NCI-H774 (cell line): ENCODE measurements around the gene TEX50.
"Not testable (repeated sequence)": the region's sequence is repeated elsewhere in the genome, so short reads cannot be mapped to it uniquely, and the experiment has no call there.

Experiments used
- DNase-seq: peaks from one replicate; lab custom pipeline; 2025; lab: John Stamatoyannopoulos, UW

TEX50 gene, protein sequence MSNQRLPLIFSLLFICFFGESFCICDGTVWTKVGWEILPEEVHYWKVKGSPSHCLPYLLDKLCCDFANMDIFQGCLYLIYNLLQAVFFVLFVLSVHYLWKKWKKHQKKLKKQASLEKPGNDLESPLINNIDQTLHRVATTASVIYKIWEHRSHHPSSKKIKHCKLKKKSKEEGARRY

DNA sequence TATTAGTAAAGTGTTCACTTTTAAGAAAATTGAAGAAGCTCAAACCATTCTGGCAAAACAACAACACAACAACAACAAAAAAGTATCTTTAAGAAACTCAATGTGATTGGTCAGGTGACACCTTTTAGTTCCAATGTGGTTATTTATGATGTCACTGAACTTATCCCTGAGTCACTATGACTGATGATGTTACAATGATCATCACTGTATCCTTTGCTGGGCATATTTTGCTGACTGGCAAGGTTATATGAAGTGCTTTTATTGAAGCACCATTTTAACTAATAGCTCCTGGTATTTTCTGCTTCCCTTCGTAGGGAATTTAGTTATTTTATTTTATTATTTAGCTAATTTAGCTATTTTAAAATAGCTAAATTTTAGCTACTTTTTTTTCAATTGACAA, at the start of gene TEX50:
TSS of gene TEX50 (plus strand) at position 223 of the 400 bp plus-strand sequence. CDS start 184 bp downstream, outside the sequence.
- DNase-seq: no peak

DNA sequence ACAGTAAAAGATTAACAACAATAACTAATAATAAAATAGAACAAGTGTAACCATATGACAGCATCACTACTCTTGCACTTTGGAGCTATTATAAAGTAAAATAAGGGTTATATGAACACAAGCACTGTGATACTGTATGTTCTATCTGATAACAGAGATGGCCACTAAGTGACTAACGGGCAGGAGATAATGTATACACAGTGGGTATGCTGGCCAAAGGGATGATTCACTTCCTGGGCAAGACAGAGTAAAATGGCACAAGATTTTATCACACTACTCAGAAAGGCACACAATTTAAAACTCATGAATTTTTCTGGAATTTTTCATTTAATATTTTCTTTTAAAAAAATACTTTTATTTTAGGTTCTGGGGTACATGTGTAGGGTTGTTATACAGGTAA, 44.6 kb upstream of the TEX50 start:
- DNase-seq: no peak

DNA sequence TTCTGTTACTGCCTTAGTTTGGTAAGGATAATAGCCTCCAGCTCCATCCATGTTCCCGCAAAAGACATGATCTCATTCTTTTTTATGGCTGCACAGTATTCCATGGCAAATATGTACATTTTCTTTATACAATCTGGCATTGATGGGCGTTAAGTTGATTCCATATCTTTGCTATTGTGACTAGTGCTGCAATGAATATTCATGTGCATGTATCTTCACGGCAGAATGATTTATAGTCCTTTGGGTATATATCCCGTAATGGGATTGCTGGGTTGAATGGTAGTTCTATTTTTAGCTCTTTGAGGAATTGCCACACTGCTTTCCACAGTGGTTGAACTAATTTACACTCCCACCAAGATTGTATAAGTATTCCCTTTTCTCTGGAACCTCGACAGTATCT, 44.0 kb upstream of the TEX50 start:
- DNase-seq: not testable (repeated sequence)

DNA sequence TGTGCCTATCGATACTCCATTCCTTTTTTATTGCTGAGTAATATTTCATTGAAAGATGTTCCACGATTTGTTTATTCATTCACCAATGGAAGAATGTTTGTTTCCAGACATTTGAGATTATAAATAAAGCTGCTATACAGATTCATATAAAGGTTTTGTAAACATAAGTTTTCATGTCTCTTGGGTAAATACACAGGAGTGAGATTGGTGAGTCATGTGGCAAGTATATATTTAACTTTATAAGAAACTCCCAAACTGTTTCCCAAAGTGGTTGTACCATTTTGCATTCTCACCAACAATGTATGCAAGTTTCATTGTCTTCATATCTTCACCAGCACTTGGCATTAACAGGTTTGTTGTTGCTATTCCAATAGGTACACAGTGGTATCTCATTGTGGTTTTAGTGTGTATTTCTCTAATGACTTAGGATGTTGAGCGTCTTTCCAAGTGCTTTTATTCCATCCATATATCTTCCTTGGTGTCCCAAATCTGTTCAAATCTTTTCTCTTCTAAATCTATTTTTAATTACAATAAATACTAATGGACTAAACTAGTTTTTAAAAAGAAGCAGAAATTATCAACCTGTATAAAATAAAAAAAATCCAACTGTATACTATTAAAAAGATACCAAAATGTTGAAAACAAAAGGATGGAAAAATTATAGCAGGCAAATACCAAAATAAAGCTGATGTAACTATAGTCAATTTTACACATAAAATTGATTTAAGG, 38.9 kb upstream of the TEX50 start:
- no peak for DNase-seq

DNA sequence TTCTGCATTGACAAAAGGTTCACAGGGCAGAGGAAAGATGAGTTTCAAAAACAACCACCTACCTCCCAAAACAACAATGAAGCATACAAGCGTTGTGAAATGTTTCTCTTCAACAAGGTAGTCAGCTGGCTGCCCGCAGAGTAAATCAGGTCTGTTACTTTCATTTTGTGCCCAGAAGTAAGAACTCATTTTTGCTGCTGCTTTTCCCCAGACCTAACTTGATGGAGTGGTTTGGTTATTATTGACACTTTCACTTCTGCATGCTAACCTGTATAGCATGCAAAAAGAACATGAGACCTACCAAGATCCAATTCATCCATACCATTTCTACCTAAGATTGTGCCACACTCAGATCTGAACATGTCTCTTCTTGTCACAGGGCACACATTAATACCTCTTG, 33.5 kb upstream of the TEX50 start:
- DNase-seq: no peak

DNA sequence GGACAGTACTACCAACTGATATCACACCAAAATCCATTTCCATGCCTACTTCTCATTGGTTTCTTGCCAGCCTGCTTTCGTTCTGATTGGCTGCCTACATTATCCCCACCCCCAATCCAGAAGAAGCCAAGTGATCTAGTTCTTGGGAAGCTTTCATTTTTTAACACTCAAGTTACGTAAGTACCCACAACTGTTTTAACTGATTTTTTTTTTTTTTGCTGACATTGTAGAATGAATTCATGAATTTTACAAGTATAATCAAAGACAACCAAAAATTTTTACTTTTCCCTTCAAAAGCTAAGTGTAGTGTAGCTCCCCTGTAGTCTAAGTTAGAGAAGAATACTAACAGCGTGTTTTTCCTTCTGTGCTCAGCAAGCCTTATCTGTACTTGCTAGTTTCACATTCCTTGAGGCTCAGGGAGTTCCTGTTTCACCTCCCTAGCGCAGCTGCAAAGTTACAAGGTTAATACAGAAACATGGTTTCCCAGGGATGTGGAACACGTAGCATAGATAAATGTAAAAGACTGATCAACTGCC, 32.0 kb upstream of the TEX50 start, which contains the start of gene SLC9C2:
TSS of gene SLC9C2 (minus strand) at position 17 of the 536 bp plus-strand sequence. CDS start 1,296 bp downstream, outside the sequence.
- no peak for DNase-seq

DNA sequence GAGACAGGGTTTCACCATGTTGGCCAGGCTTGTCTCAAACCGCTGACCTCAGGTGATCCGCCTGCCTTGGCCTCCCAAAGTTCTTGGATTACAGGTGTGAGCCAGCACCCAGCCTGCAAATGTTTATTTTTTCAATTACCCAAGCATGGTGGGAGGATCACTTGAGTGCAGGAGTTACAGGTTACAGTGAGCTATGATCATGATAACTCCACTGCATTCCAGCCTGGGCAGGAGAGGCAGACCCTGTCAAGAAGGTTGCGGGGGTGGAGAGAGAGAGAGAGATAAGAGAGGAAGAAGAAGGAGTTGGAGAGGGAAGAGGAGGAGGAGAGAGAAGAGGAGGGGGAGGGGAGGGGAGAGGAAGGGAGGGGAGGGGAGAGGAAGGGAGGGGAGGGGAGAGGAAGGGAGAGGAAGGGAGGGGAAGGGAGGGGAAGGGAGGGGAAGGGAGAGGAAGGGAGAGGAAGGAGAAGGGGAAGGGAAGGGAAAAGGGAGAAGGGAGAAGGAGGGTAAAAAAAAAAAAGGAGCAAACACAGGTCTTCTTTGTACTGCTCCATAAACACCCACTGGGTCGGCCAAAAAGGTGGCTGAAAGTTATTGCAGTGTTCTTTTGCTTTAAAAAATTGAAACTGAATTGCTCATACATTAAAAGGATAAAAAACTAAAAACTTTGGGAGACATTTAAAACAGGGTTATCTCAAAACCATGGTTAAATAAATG, 26.5 kb upstream of the TEX50 start:
- DNase-seq: no peak

DNA sequence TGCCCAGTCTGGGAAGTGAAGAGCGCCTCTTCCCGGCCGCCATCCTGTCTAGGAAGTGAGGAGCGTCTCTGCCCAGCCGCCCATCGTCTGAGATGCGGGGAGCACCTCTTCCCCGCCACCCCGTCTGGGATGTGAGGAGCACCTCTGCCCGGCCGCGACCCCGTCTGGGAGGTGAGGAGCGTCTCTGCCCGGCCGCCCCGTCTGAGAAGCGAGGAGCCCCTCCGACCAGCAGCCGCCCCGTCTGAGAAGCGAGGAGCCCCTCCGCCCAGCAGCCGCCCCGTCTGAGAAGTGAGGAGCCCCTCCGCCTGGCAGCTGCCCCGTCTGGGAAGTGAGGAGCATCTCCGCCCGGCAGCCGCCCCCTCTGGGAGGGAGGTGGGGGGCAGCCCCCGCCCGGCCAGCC, 22.1 kb upstream of the TEX50 start:
- DNase-seq: not testable (repeated sequence)

DNA sequence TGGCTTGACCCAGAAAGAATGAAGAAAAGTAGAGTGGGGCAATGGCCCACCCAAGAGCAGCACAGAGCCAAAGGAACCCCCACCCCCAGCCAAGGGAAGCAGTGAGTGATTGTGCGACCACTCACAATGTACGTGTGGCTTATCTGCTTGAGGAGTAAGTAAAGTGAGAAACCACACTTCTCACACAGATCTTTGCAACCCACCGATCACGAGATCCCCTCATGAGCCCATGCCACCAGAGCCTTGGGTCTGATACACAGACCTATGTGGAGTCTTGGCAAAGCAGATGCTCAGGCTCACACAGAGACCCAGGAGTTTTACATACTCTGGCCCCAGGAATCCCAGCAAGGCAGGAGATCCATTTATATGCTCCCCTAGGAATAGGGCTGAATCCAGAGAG, 18.3 kb upstream of the TEX50 start:
- DNase-seq: no peak

DNA sequence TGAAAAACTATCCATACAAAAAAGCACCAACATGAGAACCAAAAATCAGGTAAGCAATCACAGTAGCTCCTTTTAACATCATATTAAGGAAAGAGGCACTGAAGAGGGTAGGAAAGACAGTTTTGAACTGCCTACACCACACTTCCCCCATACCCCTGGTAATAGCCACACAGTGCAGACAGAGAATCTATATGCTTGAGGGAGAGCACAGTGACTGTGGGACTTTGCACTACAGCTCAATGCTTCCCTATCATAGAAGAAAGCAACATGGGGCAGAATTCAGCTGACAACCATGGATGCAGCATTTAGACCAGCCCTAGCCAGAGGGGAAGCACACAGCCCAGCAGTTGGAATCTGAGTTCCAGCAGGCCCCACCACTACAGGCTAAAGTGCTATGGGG, 7.9 kb upstream of the TEX50 start:
- DNase-seq: no peak

DNA sequence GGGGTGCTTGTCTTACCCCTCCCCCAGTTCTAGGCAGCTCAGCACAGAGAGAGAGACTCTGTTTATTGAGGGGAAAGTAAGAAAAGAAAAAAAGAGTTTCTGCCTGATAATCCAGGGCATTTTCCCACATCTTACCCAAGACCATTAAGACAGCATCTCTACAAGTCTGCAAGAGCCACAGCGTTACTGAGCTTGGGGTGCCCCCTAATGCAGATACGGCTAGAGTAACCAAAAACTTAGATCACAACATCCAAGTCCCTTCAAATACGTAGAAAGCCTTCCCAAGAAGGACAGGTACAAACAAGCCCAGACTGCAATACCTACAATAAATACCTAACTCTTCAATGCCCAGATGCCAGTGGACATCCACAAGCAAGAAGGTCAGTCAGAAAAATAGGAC, 6.2 kb upstream of the TEX50 start:
- DNase-seq: no peak

DNA sequence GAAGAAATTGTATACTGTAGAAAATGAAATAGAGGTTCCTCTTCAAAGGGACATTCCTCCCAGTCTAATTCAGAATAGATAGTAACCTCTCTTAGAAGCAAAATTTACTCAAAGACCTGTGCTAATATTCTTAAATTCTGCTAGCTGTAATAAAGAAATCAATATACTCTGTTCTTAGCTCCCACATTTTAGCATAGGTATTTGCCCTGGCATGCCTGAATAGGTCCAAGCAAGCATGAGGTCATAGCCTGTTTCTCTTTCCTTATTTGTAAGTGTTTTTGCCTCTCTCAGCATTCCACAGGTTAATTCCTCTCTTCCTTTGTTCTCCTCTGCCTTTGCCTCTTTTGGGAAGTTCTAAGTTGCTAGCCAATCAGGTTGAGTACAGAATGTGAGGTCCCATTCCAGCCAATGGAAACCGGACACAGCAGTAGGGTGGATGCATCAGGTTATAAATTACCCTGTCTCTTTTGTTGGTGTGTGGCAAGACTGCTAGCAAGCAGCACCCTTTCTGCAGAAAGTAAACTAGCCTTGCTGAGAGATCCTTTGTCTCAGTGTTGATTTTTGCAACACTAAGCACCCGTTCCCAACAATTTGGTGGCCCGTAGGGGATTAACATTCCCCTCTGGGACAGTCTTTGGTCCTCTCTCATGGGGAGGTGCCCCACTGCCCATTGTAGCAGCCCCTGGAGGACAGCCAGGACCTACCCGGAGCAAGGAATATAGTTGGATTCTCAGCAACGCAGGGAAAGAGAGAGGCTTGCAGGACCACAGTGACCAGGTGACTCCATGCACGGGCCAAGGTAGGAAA, 2.3 kb downstream of the TEX50 start:
- not testable (repeated sequence) for DNase-seq

DNA sequence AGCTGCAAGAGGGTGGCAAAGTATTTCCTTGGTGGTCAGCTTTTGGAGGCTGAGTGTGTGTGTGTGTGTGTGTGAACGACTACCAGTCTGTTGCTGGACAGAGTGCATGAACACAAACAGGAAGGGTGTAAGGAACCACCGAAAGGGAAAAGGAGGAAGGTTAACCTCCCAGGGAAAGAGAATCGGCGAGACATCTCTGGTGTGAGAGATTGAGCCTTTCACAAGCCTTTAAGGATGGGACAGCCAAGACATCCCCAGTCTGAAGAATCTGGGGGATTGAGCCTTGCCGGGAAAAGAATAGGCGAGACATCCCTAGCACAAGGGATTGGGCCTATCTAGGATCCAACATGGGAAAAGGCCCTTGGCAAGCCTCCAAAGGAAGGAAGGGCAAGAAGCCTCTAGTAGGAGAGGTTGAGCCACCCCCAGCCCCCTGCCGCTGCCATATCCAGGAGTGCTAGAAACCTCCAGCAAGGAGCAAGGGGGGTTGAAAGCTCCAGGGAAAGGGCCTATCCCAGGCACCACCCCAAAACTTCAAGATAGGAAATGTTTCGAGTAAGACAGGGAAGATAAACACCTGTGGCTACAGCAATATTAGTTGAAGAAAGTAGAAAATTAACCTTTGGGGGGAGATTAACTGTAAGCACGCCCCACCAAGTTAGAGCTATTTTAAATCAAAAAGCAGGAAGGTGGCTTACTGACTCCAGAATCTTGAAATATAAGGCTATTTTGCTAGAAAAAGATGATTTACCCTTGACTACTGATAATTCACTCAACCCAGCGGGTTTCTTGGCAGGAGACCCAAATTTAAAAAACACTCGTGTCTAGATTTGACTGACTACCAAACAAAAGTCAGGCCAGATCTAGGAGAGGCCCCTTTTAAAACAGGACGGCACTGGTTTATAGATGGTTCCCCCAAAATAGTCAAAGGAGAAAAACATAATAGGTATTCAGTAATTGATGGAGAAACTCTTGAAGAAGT, 3.2 kb downstream of the TEX50 start:
- no peak for DNase-seq

DNA sequence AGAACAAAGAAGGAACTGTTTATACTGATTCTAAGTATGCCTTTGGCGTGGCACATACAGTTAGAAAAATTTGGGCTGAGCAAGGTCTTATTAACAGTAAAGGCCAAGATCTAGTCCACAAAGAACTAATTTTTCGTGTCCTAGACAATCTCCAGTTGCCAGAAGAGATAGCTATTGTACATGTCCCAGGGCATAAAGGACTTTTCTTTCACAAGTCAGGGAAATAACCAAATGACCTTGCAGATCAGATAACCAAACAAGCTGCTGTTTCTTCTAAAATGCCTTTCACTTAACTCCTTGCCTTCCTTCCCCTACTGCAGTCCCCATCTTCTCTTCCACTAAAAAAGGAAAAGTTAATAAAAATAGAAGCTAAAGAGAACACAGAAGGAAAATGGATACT, 4.0 kb downstream of the TEX50 start:
- no peak for DNase-seq

DNA sequence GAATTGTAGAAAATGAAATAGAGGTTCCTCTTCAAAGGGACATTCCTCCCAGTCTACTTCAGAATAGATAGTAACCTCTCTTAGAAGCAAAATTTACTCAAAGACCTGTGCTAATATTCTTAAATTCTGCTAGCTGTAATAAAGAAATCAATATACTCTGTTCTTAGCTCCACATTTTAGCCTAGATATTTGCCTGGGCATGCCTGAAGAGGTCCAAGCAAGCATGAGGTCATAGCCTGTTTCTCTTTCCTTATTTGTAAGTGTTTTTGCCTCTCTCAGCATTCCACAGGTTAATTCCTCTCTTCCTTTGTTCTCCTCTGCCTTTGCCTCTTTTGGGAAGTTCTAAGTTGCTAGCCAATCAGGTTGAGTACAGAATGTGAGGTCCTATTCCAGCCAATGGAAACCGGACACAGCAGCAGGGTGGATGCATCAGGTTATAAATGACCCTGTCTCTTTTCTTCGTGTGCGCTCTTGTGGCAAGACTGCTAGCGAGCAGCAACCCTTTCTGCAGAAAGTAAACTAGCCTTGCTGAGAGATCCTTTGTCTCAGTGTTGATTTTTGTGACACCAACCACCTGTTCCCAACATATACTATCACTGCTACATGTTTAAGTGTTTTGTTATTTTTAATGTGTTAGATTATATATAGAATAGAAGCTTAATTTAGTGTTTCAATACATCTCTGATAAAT, 7.5 kb downstream of the TEX50 start:
- DNase-seq: not testable (repeated sequence)

DNA sequence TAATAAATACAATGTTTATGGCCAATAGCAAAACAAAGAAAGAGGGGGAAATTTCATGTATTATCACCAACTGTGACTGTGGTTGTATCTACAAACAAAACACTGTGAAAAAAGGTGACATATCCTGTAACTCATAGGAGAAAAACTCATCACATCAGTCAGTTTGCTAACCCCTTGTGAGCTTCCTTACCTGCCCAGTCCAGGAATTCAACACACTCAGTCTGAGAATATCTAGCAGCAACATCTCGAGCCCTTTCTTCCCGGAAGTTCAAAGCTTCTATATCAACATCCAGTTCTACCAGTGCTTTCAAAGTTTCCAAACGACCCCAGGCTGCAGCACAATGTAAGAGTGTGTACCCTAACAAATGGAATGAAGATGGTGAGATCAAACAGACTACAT, 11.5 kb downstream of the TEX50 start:
- DNase-seq: no peak

DNA sequence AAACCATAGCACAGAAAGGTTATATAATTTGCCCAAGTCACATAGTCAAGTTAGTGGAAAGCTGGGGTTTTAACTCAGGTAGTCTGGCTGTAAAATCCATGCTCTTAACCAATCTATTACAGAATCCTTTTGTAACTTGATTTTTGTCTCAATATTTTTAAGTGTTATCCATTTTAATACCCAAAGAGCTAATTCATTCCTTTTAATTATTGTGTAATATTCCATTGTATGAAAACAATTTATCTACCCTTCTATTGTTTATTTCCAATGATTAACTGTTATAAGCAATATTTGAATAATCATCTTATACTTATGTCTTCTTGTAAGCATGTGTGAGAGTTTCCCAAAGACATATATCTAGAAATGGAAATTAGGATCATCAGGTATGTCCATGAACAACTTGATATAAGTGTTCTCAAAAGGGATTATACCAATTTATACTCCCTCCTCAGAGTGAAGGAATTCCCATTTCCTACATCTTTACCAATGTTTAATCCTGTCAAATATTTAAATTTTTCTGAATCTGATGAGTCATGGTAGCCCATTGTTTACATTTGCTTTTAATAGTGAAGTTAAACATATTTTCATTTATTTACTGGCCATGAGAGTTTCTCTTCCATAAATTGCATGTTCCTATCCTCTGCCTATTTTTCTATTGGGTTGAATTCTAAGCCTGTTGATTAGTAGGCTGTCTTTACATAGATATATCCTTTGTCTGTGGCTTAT, 13.9 kb downstream of the TEX50 start:
- DNase-seq: no peak

DNA sequence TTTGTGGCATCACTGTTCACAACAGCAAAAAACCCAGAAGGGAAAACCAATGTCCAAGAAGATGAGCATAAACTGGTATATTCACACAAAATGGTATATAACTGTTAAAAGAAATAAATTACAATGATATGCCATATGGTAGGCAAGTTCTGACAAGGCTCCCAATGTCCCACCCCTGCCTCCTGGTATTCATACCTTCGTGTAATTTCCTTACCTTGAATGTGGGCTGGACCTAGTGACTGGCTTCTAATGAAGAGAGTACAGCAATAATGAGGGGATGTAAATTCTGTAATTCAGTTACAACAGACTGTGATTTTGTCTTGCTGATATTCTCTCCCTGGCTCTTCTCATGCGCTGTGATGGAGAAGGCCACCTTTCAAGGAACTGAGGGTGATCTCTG, 25.2 kb downstream of the TEX50 start:
- DNase-seq: no peak

DNA sequence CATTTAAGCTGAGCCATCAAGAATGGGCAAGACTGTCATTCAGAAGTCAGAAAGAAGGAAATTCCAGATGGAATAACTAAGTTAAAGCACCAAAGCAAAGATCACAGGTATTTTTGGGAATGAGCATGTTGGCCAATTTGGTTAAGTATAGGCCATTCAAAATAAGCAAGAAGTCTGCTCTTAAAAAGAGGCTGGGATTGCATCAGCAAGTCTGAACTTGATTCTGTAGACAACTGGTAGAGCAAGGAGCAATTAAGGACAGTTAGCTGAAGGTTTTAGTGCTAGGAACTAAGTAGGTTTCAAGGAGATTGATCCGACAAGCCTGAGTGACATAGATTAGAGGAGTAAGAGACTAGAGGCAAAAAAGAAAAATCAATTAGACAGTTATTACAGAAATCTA, 26.1 kb downstream of the TEX50 start:
- DNase-seq: no peak

DNA sequence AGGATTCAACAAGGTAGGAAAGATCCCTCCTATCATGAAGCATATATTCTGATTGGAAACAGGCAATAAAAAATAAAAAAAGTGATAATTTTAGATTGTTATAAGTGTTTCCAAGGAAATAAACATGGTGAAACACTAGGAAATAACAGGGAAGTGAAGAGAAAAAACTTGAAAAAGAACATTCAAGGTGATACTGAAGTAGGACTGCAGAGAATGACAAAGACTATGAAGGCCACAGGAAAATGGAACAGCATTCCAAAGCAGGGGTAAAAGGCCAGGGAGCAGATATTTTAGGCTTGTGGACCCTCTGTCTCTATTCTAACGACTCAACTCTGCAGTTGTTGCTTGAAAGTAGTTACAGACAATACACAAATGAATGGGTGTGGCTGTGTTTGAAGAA, 26.6 kb downstream of the TEX50 start:
- DNase-seq: no peak
